HG02852 (cell line): ENCODE measurements around the gene KIAA1217.
"Not testable (repeated sequence)": the region's sequence is repeated elsewhere in the genome, so short reads cannot be mapped to it uniquely, and the experiment has no call there.

ENCODE experiments used
- ATAC-seq: cut with Tn5 transposase; IDR thresholded peaks from one replicate; pipeline ENCODE4 v1.9.1; 2021; ENCODE audit warnings: mild to moderate bottlenecking, moderate library complexity; ENCODE audit not compliant: unreplicated experiment

Gene KIAA1217

DNA sequence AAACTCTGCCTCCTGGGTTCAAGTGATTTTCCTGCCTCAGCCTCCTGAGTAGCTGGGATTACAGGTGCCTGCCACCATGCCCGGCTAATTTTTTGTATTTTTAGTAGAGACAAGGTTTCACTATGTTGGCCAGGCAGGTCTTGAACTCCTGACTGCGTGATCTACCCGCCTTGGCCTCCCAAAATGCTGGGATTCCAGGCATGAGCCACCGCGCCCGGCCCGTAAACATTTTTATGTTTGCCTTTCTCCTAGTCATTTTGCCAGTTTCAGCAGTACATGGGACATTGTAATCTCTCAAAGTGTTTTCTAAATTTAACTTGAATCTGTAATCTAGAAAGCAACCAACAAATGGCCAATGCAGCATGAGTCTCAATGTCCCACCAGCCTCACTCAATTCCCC lies 128.8 kb downstream of the KIAA1217 start:
- ATAC-seq = not testable (repeated sequence)

DNA sequence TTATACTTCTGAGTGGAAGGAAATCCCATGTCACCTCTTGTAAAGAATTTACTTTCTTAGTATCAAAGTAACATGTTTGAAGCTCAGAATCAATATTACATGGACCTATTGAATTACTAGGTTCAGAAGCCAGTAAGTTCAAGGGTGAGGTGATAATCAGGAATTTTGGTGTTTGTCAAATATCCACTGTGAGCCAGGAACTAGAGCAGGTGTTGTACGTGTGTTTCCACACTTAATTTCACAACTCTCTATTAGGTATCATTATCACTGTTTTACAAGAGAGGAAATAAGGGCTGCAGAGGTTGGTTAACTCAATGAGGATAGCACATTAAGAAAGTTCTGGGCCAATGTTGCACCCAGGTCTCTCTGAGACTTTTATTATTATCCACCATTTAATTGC lies 130.4 kb downstream of the KIAA1217 start:
- ATAC-seq = no peak

DNA sequence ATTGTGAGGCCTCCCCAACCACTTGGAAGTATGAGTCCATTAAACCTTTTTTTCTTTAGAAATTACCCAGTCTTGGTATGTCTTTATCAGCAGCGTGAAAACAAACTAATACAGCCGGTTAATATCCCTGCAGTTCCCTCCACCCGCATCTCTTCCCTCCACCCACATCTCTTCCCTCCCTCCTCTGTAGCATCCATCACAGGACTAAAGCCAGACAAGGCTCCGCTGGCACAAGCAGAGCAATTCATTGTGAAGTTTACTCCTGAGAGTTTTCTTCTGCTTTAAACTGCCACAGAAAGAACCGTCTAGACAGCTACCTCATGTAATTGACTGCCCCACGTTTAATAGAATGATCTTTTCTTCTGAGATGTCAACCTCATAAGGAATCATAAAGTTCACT lies 131.5 kb downstream of the KIAA1217 start:
- no peak for ATAC-seq

DNA sequence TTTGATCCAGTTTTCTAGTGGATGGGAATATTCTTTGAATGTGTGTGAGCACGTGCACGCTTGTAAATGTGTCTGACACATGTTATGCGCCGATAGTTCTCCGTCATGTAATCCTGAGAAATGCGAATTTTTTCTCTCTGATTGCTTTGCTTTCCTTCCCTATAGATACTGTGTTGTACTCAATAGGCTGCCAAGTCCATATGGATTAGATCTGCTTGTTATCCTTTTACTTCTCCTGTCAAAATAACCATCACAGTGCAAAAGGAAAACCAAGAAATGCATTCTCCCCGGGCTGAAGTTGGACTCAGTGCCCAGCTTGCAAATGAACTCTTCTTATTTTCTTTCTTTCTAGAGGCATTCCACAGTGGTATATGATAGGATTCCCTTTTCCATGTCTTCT lies 131.9 kb downstream of the KIAA1217 start:
- no peak for ATAC-seq

DNA sequence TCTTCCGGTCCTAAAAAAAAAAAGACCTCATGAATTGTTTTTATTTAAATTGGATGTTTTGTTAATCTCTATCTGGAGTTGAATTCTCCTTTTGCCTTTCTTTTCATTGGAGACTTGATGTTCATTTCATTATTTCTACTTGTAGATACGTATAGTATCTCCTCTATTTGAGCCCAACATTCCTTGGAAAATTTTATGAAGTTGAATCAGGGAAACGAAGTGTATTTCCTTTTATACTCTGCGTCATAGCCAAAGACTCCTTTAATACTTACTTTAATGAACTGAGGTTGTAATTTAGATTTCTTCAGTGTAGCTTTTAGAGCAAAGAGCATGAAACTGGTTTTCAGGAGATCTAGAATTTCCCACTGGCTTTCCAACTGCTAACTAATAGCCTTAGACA lies 132.4 kb downstream of the KIAA1217 start:
- ATAC-seq = no peak

DNA sequence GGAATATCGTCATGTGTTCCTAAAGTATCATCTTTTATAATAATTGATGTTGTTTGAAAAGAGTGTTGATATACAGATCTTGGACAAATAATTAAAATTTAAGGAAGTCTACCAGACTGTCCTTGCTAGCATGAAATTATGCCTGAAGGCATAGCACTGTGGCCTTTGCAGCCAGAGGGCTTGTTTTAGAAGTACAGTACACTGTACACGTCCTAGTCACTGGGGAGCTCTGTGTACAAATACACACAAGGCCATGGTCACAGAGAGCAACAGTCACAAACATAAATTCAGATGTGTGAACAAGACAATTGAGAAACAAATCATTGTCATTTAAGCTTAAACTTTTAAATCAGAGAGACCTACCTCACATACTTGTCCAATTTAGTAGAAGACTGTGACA lies 133.0 kb downstream of the KIAA1217 start:
- no peak for ATAC-seq

DNA sequence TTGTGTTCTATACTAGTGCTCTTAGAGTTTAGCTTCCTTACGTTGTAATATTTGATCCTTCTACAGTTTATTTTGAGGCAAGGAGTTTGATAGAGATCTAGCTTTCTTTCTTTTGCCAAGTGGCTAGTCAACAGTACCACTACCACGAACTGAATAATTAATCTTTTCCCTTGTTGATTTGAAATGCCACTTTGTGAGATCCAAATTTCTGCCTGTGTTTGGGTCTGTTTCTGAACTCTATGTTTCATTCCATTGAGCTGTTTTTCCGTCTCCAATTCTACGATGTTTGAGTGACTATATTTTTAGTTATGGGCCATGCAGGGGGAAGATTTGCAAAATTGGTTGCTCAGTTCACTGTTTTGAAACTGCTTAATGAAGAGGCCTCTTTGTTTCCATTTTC lies 134.7 kb downstream of the KIAA1217 start:
- no peak for ATAC-seq

DNA sequence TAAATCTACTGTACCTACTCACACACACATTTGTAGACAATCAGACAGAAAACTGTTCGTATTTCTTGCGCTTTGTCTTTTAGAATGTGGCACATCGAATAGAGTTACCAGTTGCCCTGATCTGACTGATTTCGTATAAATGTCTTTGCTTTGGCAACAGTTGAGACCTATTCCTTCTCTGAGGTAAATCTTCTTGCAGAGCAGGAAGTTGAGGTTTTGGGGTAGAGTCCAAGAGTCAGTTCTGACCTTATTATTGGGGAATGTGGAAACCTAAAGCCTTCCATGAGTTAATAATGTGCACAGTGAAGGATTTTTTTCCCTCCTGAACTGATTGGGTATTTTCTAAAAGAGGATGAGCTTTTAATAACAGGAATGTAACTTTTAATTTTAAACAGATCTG lies 135.3 kb downstream of the KIAA1217 start:
- ATAC-seq = no peak

DNA sequence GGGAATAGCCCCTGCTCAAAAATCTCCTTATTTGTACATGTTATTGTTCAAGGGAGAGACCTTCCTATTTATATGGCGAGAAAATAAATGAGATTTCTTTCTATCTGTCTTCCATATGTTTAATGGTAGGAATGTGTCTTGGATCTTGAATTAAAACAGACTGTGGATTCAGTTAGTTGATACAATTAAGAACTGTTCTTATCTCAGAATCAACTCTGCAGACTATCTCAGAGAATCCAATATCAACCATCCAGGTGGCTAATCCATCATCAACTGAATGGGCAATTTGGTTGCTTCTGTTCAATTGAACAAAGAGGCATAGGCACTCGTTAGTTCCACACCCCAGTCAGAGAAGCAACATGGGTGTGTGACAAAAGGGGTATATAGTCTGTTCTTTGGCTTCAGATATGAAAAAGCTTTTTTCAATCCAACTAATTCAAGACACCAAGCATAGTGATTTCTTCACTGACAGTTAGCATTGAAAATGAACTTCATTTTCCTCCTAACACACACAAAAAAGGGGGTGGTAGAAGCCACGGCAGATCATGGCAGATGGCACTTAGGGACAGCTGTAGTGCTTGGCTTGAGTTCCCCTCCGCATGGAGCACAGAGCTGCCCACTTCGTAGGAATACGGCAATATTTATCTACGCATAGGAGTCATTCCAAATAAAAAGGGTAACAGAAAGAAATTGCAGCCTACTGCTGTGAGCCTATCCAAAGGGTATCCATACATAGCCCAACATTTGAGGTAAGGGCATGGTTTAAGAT lies 135.9 kb downstream of the KIAA1217 start:
- no peak for ATAC-seq

DNA sequence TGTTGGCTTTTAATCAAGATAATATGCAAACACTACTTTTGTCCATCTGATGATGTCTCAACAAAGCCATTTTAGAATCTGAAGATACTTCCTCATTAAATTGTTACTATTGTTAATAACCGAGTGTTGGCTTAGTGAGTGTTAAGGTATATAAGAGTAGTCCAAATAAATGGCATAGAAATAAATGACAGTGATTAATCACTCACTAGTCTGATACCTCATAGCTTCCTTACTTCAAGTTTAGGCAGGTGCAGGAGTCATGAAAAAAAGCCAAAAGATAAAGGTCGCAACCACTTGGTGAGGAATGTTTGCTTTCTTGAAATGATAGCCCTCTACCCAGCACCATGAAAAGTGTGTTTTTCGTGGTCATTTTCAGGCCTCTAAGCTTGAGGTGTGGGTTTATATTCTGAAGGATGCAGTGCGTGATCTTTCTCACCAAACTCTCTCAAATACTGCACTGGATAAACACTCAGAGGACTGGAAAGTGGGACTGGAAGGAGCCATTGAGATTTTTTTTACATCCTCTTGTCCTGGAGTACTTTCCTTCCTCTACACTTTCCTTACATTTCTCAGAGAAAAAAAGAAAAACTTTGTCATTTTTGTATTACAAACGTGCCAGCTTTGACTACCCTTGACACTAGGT lies 138.1 kb downstream of the KIAA1217 start:
- ATAC-seq = no peak

DNA sequence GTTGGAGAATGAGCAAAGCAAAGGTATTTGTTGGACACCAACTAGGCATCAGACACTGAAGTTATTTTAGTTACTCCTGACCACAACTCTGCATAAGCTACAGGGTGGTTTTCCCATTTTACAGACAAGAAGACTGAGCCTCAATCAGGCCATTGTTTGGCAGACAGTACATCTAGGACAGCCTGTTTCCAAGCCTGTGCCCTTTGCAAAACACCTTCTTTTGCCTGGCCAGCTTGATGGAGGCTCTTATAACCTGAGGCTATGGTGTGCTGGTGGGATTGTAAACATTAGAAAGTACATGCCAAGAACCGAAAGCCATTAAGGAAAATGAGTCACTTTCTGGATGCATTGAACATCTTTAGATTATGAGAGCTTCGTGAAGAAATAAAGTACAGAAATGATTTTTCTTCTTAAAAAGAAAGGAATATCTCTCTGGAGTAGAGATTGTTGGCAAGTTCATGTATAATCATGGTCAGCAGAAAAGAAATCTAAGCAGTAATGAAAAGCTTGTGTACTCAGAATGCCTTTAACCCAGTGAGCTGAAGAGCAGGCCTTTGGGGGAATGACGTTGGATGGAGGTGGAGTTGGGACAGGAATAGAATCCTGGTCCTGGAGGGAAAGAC lies 140.6 kb downstream of the KIAA1217 start:
- no peak for ATAC-seq

DNA sequence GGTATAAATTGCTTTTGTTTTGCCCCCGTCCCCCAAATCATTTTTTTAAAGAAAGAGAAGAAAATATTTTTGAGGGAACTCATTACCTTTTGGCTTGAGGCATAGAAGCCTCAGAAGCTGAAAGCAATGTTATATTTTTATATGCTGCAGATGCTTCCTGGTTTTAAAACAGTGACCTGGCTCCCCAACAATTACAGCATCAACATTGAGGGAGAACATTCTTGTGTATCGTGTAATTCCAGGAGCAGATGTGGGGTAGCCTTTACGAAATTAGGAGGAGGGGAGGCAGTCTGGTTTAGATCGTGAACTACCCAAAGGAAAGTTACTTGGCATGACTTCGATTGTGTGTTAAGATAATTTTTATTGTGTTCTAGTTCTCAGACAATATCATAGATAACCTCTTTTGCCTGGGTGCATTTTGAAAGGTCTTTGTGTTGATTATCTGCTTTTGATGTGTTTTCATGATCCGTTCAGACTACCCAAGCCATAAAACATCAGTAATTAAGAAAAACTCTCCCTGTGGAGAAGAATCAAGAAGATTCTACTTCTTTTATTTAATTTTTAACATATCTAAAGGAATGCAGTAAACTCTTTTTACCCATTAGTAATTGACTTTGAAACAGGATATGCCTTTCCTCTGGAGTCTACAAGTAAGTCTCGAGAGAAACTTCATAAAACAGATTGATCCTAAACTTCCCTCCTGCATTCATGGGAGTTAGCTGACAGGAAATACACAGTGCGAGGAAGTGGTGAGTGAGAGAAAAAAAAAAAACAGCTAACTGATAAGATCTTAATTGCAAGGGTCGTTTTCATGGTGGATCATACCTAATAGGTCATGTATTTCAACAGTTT lies 141.4 kb downstream of the KIAA1217 start:
- no peak for ATAC-seq

DNA sequence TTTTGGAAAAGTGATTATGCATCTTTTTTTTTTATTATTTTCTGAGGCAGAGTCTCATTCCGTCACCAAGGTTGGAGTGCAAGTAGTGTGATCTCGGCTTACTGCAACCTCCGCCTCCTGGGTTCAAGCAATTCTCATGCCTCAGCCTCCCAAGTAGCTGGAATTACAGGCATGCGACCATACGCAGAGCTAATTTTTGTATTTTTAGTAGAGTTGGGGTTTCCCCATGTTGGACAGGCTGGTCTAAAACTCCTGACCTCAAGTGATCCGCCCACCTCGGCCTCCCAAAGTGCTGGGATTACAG lies 141.9 kb downstream of the KIAA1217 start:
- not testable (repeated sequence) for ATAC-seq

DNA sequence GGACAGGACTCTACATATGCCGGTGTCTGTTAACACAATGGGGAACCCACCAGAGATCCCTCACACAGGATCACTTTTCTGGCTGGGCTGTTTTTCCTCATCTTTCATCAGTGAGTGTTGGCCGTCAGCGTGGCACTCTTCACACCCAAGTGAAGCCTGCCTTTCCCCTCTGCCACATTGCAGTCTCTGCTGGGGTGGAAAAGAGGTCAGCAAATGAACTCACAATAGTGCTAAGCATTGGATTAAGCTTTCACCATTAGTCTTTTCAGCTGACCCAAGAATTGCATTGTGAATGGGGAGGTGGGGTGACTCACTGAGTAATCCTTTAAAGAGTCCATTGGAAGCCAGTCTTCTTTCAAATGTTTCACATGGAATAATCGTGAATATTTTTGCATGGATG lies 143.0 kb downstream of the KIAA1217 start:
- ATAC-seq = no peak

DNA sequence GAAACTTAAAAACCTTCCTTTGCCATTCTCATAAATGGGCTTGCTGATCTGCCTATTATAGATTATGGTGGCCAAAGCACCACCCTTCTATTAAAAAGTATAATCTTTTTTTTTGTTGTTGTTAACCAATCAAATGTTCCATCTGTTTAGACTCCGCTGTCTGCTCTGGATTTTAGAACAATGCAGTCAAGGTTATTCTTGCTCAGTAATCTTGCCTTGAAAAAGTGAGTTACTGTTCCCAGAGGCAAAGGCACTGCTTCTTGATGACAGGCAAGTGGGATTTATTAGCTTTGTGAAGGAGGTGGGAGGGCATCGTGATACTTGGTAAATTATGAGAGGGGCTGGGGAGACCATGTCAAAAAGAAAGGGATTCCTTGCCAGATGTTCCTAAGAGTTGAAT lies 143.5 kb downstream of the KIAA1217 start:
- no peak for ATAC-seq

DNA sequence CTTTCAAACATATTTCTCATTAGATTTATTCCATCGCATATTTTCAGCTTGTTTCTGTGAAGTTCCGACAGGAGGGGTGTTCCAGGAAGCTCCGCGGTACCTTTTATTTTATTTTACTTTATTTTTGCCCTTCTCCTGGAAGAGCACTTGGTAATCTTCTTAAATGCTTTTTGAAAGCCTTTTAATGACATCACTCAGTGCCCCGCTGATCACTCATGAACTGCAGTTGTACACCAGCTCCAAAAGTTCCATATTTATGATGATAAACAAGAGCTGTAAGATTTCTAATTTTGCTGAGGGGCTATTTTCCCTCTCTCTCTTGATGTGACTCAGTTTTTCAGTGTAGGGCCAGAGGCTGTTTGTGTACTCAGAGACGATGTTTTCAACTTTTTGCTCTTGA lies 144.4 kb downstream of the KIAA1217 start:
- ATAC-seq = no peak

DNA sequence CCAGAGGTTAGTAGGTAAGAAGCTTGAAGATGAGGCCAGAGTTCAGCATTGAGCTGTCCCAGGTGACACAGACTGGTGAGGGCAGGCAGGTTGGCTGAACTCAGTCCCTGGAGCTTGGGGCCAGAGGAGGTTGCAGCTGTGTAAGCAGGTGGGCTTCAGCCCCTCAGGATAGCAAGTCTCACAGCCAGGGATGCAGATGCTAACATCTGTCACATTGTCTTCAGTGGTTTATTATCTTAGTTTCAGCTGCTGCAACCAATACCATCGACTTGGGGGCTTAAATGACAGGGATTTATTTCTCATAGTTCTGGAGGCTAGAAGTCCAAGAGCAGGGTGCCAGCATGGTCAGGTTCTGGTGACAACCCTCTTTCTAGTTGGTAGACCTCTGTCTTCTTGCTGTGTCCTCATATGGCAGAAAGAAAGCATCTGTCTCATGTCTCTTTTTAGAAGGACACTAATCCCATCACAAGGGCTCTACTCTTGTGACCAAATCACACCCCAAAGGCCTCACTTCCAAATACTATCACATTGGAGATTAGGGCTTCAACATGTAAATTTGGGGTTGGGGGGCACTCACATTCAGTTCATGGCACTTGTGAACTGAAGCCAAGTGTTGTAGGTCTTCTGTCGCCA lies 146.2 kb downstream of the KIAA1217 start:
- no peak for ATAC-seq

DNA sequence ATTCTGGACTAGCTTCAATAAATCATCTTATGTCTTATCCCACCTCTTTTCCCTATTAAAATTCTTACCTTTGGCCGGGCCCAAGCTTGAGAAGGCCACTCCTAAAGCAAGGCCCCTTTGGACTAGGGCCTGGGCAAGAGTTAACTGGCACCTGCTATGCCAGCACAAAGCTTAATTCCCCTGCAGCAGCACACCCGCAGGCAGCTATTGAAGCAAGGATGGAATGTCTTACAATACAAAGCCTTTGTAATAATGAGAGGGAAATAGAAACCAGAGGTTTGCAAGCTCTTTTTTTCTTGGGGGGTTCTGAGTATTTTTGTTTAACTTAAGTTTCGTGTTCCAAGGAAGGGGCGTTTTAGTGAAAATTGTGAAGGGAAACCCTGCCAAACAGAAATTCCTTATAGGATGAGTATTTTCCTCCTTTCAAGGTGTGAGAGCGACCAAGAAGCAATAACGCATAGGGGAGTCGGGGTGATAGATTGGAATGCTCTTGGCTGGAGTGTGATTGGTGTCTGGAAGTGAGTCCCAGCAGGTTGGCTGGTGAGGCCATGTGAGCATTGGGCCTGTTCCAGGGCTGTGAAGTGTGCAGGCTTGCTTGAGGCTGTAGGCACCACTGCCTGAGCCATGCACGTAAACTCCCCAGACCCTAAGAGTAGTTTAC lies 148.5 kb downstream of the KIAA1217 start:
- no peak for ATAC-seq

DNA sequence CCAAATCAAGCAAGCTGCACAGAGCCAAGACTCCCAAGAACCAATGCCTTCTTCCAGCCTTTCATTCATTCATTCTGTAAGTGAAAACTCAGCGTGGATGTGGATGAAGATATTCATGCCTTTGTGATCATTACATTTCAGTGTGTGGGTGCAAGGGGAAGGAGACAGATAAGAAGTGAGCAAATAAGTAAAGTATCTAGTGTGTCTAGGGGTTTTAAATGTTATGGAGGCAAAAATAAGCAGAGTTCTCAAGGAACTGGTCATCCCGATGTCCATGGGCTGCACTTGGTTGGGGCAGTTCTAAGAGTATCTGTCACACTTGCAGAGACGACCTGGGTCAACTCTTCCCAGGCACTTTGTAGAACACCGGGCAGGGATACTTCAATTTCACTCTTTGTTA lies 149.1 kb downstream of the KIAA1217 start:
- ATAC-seq = no peak

DNA sequence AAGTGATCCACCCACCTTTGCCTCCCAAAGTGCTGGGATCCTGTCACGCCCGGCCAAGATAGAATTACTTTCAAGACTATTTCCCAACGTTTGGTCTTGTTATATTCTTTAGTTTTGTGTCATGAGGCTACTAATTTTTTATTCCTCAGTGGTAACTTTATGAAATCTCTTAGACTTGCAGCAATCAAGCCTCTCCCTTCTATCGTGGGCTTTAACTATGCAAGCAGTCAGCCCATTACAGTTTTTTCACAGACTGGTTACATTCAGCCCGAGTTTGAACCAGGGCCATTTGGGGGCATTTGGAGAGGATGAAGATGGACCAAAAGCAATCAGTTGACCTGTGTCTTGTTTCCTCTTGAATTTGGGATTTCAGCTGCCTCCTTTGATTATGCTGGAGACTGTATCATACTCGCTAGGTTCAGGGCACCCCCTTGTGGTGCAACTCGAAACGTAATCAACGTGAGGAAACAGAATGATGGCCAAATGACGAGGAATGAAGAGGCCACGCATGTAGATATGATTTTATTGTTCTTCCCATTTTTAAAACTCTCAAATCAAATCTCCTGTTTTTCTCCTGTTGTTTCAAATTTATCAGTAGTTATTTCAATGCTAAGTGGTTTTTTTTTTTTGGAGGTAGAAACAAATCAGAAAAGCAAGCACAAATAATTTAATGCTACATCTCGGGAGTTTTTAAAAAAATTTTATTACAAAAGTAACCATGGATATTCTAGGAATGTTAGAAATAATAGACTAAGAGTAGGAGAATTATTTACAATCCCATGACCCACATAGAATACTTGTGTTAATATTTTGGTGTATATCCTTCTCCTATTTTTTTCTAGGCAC lies 151.6 kb downstream of the KIAA1217 start:
- peak; percentile 47 for ATAC-seq
